Neural cell (in vitro differentiated cells): ENCODE measurements around the gene NDUFV2.

Experiments
- EZH2 ChIP-seq: fragments of 200-600, 300-800 bp; shearing (Covaris generic), sonication (generic); IDR thresholded peaks from 2 replicates; pipeline ENCODE4 v1.6.1; 2014; ENCODE audit warnings: antibody characterized with exemption, low read length, borderline replicate concordance, mild to moderate bottlenecking; ENCODE audit not compliant: insufficient read depth, poor library complexity, severe bottlenecking
- MXI1 ChIP-seq: fragments of 450-650 bp; conservative IDR thresholded peaks from 2 replicates; pipeline ENCODE4 v1.6.1; 2014; ENCODE audit warnings: antibody characterized with exemption, mild to moderate bottlenecking; ENCODE audit not compliant: poor library complexity, severe bottlenecking
- TF ChIP-seq, protein P1 (sequence below): fragments of 450-650 bp; IDR thresholded peaks from 2 replicates; pipeline ENCODE4 v1.5.1; 2014; ENCODE audit warnings: antibody characterized with exemption, mild to moderate bottlenecking, moderate library complexity; ENCODE audit not compliant: poor library complexity, severe bottlenecking

DNA sequence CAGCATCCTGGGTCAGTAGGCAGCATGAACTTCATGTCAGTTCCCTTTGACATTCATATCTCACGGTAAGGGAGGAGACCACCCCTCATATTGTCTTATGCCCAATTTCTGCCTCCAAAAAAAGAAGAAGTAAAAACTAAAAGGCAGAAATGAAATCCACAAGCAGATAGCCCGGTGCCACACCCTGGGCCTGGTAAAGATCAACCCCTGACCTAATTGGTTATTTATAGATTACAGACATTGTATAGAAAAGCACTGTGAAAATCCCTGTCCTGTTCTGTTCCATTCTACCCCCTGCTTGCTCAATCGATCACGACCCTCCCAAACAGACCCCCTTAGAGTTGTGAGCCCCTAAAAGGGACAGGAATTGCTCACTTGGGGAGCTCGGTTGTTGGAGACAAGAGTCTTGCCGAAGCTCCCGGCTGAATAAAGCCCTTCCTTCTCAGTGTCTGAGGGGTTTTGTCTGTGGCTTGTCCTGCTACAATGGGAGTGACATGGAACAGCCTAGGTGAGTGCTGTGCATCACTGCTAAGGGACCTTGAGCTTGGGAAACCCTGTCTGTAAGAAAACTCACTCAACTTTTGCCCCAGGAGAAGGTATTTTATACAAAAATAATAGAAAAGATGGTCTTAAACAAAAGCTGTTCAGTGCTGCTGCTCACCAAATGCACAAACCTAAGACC, 11.1 kb downstream of the NDUFV2 start:
- TF ChIP-seq, protein P1, sequence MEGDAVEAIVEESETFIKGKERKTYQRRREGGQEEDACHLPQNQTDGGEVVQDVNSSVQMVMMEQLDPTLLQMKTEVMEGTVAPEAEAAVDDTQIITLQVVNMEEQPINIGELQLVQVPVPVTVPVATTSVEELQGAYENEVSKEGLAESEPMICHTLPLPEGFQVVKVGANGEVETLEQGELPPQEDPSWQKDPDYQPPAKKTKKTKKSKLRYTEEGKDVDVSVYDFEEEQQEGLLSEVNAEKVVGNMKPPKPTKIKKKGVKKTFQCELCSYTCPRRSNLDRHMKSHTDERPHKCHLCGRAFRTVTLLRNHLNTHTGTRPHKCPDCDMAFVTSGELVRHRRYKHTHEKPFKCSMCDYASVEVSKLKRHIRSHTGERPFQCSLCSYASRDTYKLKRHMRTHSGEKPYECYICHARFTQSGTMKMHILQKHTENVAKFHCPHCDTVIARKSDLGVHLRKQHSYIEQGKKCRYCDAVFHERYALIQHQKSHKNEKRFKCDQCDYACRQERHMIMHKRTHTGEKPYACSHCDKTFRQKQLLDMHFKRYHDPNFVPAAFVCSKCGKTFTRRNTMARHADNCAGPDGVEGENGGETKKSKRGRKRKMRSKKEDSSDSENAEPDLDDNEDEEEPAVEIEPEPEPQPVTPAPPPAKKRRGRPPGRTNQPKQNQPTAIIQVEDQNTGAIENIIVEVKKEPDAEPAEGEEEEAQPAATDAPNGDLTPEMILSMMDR, result no peak
- TF ChIP-seq EZH2, result no peak
- TF ChIP-seq MXI1, result no peak
